Thyroid gland (tissue), 4 donors: Measurements from ENCODE around the gene MRM2. TPM values are rescaled to one million over a fixed set of nuclear protein-coding genes. Genes with fewer than 3 reads are reported as not detected.

ENCODE experiments used
- DNase-seq, 2 donors: peaks; one replicate each; pipeline ENCODE4 v3.0.0-alpha.2; 2019
- H3K27ac ChIP-seq, 3 donors: fragments of 200-600 bp; sonication (generic); 1 replicate in 2 of 3; 2 replicates in 1 of 3; pipeline ENCODE4 v1.5.1; 2016 to 2019; ENCODE audit warnings: mild to moderate bottlenecking in 1 of 3, moderate library complexity in 1 of 3
- H3K27me3 ChIP-seq: fragments of 200-600 bp; sonication (generic); one replicate; pipeline ENCODE4 v1.5.1; 2019
- H3K36me3 ChIP-seq, 2 donors: fragments of 200-600 bp; sonication (generic); one replicate each; pipeline ENCODE4 v1.5.1; 2016 to 2019
- H3K4me1 ChIP-seq, 2 donors: fragments of 200-600 bp; sonication (generic); one replicate each; pipeline ENCODE4 v1.5.1; 2017 to 2019
- H3K4me3 ChIP-seq, 3 donors: fragments of 200-600 bp; sonication (generic); replicated peaks in 1 of 3; 1 replicate in 2 of 3; 2 replicates in 1 of 3; pipeline ENCODE4 v1.5.1; 2016; ENCODE audit warnings: mild to moderate bottlenecking in 1 of 3
- H3K9me3 ChIP-seq: fragments of 200-600 bp; sonication (generic); one replicate; pipeline ENCODE4 v1.5.1; 2017
- CTCF ChIP-seq, 6 experiments: fragments of 200-600 bp in 3 of 6; fragments of 450-650 bp in 3 of 6; sonication (generic) in 3 of 6; IDR thresholded peaks; one replicate each; pipeline ENCODE4 v1.5.1; 2016 to 2019; ENCODE audit warnings: antibody characterized with exemption in 6 of 6, mild to moderate bottlenecking in 2 of 6, inconsistent platforms in 1 of 6, moderate library complexity in 1 of 6
- POLR2A ChIP-seq, 2 donors: fragments of 450-650 bp; IDR thresholded peaks; one replicate each; pipeline ENCODE4 v1.6.1; 2017; ENCODE audit warnings: antibody characterized with exemption in 2 of 2, mild to moderate bottlenecking in 2 of 2, moderate library complexity in 1 of 2
- WGBS, 2 donors: methylation state at CpG; one replicate each; pipeline ENCODE4 v1.1.5; 2017; 5-methylcytosine and 5-hydroxymethylcytosine counted together
- intact Hi-C: fragments of 100-400 bp; cut with DNase I; formaldehyde crosslinking; loops from one replicate; pipeline ENCODE4 v1.15.1; 2023
- total RNA-seq, 4 donors: library from RNA; depleted of rRNA; stranded (reverse); fragments of >200 nt; gene quantifications; one replicate each; pipeline ENCODE4 v1.2.3, GENCODE V29; 2016

MRM2 gene
- total RNA-seq, 4 donors from 2014 or later, result 14.7 to 23.8 (median 18.2) TPM

GRCh38 chr7:2287745-2288144 is 45.7 kb upstream of the MRM2 start:
- no peak overlapping the region for H3K27ac ChIP-seq
- H3K9me3 ChIP-seq, result no peaks in the 10 kb centered on the region
- H3K4me1 ChIP-seq, result no peaks in the 10 kb centered on the region
- H3K4me3 ChIP-seq, result no peak overlapping the region
- WGBS, 2 donors, result 88 to 91% methylated on average over 8 of the region's 8 CpGs
- TF ChIP-seq CTCF (IDR thresholded peaks at IDR 0.05), result no peak
- no peak for TF ChIP-seq POLR2A (IDR thresholded peaks at IDR 0.05)
- no peak for DNase-seq
- H3K27me3 ChIP-seq, result no peaks in the 10 kb centered on the region
- intact Hi-C loops, result no loop called here
- no peaks in the 10 kb centered on the region for H3K36me3 ChIP-seq

GRCh38 chr7:2283074-2283473 is 41.1 kb upstream of the MRM2 start:
- H3K27ac ChIP-seq, result no peak overlapping the region
- TF ChIP-seq CTCF (IDR thresholded peaks at IDR 0.05), result no peak
- no peak for TF ChIP-seq POLR2A (IDR thresholded peaks at IDR 0.05)
- H3K27me3 ChIP-seq, result no peaks in the 10 kb centered on the region
- H3K36me3 ChIP-seq, result no peaks in the 10 kb centered on the region
- no peaks in the 10 kb centered on the region for H3K9me3 ChIP-seq
- no peak for DNase-seq
- intact Hi-C loops, result no loop called here
- WGBS, 2 donors, result 94 to 95% methylated on average over 13 to 15 of the region's 20 CpGs
- H3K4me3 ChIP-seq, result no peak overlapping the region
- peaks cover 5 to 9% of the 10 kb centered on the region in 2 donors for H3K4me1 ChIP-seq

- 73 to 78% methylated on average over 14 of the region's 14 CpGs for WGBS, 2 donors
- Histone ChIP-seq H3K4me1 (peaks cover 5 to 9% of the 10 kb centered on the region in 2 donors), H3K36me3 (no peaks in the 10 kb centered on the region), H3K27ac (peak overlapping the region in 1 of 3 donors; percentile 18), H3K4me3 (no peak overlapping the region), H3K27me3 (no peaks in the 10 kb centered on the region), H3K9me3 (no peaks in the 10 kb centered on the region)
- no peak for TF ChIP-seq CTCF (IDR thresholded peaks at IDR 0.05)
- no peak for TF ChIP-seq POLR2A (IDR thresholded peaks at IDR 0.05)
- DNase-seq, result no peak
- intact Hi-C loops, result no loop called here
These were observed 40.3 kb upstream of the MRM2 start for GRCh38 chr7:2282185-2282751.

GRCh38 chr7:2281541-2281940 is 39.5 kb upstream of the MRM2 start:
- Histone ChIP-seq H3K27me3 (no peaks in the 10 kb centered on the region), H3K27ac (peak overlapping the region in 1 of 3 donors; percentile 18), H3K9me3 (no peaks in the 10 kb centered on the region), H3K36me3 (no peaks in the 10 kb centered on the region), H3K4me3 (no peak overlapping the region), H3K4me1 (peaks cover 5 to 9% of the 10 kb centered on the region in 2 donors)
- WGBS, 2 donors, result 51 to 81% methylated on average over 7 to 8 of the region's 9 CpGs
- TF ChIP-seq POLR2A (IDR thresholded peaks at IDR 0.05) (no peak), CTCF (IDR thresholded peaks at IDR 0.05) (no peak)
- intact Hi-C loops, result no loop called here
- DNase-seq, result no peak

GRCh38 chr7:2280424-2280823 is 38.4 kb upstream of the MRM2 start:
- H3K27me3 ChIP-seq, result no peaks in the 10 kb centered on the region
- peaks cover 5 to 9% of the 10 kb centered on the region in 2 donors for H3K4me1 ChIP-seq
- 88 to 91% methylated on average over 2 of the region's 2 CpGs for WGBS, 2 donors
- intact Hi-C loops, result no loop called here
- no peak overlapping the region for H3K27ac ChIP-seq
- no peaks in the 10 kb centered on the region for H3K9me3 ChIP-seq
- no peaks in the 10 kb centered on the region for H3K36me3 ChIP-seq
- H3K4me3 ChIP-seq, result no peak overlapping the region
- TF ChIP-seq CTCF (IDR thresholded peaks at IDR 0.05) (no peak), POLR2A (IDR thresholded peaks at IDR 0.05) (no peak)
- no peak for DNase-seq
